ENCODE results near the gene FBXO24.

The FBXO24 gene

DNA sequence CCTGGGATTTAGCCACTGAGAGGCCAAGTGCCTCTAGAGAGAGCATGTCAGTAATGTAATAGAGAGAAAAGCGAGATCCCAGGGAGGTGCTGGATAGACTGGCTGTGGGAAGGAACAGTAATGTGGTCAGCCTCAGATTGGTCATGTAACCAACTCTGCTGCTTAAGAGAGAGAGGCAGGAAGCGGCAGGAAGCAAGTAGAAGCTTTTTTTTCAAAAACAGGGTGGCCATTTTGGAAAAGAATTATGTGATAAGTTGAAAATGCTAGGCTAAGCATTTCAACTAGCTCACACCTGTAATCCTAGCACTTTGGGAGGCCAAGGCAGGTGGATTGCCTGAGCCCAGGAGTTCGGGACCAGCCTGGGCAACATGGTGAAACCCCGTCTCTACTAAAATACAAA, 12.3 kb downstream of the FBXO24 start:
- DNase-seq, result peak; percentile 53

DNA sequence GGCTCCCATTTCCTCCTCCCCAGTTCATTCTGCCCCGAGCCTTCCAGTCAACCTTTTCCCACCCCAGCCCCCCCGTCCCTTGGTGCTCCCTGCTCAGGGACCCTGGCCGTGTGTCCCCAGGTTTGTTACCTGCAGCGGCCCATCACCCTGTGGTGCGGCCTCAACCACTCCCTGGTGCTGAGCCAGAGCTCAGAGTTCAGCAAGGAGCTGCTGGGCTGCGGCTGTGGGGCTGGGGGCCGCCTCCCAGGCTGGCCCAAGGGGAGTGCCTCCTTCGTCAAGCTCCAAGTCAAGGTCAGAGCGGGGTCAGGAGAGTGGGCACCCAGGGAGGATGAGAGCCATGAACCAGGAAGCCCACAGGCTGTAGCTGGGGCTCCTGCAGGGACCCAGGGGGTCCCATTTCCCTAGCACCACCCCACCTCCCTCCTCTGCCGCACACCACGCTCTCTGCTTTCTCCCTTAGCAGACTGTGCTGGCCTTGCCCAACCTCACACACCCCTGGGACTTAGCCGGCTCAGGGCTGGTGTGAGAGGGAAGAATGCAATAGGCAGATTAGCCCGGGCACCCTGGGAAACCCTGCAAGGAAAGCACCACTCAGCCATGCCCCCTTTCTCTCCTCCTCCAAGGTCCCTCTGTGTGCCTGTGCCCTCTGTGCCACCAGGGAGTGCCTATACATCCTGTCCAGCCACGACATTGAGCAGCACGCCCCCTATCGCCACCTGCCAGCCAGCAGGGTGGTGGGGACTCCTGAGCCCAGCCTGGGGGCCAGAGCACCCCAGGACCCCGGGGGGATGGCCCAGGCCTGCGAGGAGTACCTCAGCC, 14.0 kb downstream of the FBXO24 start:
- no peak for DNase-seq

DNA sequence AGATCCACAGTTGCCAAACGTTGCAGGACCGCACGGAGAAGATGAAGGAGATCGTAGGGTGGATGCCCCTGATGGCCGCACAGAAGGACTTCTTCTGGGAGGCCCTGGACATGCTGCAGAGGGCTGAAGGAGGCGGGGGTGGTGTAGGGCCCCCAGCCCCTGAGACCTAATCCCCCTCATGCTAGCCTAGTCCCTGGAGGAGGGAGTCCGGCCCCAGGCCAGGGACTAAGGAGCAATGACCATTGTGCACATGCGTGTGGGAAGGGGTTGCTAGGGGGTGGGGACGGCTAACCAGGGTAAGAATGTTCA, 14.6 kb downstream of the FBXO24 start:
- DNase-seq, result no peak

GRCh38 chr7:100602889-100603725, 17.0 kb downstream of the FBXO24 start:
- no peak for DNase-seq

DNA sequence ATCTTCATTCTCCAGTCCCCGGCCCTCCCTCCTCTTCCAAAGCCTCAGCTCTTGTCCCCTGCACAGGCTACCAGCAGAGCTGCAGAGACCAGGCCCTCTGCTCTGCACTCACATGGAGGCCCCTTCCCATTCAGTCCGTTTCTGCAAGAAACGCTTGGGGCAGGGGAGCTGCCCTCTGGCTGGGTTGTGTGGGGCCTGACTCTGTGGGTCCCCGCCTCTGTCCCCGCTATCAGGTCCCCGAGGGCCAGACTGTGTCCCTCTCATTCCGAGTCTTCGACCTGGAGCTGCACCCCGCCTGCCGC, 17.5 kb downstream of the FBXO24 start:
- DNase-seq, result no peak

GRCh38 chr7:100604028-100604975, 18.2 kb downstream of the FBXO24 start:
- peak; percentile 65 for DNase-seq

DNA sequence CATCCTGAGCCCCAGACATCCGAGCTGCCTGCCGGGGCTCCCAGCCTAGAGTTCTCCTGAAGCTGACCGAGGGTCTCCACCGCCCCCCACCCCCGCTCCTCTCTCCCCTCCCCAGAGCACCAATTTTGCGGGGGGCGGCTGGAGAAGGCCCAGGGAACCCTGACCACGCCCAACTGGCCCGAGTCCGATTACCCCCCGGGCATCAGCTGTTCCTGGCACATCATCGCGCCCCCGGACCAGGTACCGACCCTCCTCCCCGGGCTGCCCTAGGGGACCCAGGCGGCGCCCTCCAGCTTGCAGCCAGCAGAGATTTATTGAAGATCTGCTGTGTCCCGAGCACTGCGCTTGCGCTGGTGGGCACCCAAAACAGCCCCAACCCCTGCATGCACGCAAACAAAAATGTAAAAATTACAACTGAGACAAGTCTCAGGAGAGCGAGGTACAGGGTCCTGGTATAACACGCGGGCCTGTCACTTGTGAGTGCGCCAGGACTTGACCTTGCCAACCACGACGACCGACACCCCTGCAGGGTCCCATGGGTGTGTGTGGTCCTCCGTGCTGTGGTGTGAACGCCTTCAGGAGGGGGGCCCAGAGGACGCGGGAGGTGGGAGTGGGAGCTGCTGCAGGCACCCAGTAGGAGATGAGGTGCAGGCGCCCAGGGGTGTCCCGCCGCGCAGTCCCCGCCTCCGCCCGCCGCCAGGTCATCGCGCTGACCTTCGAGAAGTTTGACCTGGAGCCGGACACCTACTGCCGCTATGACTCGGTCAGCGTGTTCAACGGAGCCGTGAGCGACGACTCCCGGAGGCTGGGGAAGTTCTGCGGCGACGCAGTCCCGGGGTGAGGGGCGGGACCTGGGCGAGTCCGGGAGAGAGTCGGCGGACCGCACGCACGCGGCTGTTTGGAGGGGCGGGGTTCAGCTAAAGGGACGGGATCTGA, 19.1 kb downstream of the FBXO24 start:
- DNase-seq, result no peak

DNA sequence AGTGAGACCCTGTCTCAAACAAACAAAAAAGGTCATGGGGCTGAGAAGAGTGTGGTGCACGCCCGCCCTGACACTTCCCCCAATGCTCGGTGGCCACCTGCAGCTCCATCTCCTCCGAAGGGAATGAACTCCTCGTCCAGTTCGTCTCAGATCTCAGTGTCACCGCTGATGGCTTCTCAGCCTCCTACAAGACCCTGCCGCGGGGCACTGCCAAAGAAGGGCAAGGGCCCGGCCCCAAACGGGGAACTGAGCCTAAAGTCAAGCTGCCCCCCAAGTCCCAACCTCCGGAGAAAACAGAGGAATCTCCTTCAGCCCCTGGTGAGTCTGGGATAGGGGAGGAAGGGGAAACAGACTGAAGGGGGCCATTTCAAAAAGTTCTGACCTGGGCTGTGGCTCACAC, 20.2 kb downstream of the FBXO24 start:
- DNase-seq, result no peak

- DNase-seq, result no peak
Measured at GRCh38 chr7:100607111-100607510, 21.0 kb downstream of the FBXO24 start.

- DNase-seq, result no peak
Measured at GRCh38 chr7:100609958-100610357, 23.8 kb downstream of the FBXO24 start.

DNA sequence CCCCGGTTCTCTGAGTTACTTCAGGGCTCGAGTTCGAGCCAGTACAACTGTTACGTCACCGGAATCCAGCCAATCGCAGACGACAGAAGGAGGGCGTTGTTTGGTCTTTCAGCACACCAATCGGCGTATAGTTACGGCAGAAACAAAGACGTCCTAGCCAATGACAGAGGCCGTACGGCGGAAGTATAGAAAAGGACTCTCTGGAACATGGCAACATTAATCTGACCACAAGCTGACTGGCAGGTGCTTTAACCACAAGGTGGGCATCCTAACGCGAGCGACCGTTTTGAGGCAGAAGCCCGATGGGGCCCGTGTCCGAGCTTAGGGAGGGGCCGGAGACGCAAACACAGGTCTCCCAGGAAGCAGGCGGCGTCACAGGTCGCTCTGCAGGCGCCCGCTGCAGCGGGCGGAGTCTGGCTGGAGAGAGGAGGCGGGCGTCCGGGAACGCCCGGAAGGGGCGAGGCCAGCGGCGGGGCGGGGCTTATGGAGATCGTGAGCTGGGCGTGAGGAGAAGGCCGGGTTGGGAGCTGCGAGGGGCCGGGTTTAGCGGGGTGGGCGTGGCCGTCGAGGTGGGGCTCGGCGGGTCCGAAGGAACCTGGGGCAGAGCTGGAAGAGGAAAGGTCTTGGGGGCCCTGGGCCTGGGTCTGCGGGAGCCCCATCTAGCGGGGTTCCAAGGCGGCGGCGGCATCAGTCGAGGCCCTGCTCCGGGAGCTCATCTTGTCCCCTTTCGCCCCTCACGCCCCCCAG, 26.0 kb downstream of the FBXO24 start, which contains the start of gene MOSPD3:
Gene MOSPD3 (plus strand): TSS at position 558 of the 747 bp plus-strand sequence. CDS start 252 bp downstream, outside the sequence.
- DNase-seq, result peak; percentile 95

GRCh38 chr7:100612730-100613390, 26.7 kb downstream of the FBXO24 start:
- no peak for DNase-seq

GRCh38 chr7:100613412-100614175, 27.5 kb downstream of the FBXO24 start:
- no peak for DNase-seq

GRCh38 chr7:100614308-100614861, 28.3 kb downstream of the FBXO24 start:
- DNase-seq, result no peak

DNA sequence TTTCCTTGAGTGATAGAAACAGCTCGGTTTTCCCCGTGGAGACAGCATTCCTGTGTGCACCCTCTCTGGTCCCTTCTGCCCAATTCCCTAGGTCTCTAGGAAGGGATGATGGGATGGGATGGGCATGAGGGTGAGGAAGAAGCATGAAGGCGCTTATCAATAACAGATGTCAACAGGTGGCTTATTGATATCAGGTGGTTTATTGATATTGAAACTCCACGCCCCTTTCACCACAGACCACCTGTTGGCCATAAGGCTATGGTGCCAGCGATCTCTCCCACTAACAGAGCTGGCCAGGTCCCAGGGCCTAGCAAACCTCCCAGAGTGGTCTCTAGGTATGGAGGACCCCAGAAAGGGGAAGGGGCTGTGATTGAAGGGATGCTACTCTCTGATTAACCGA, 34.1 kb downstream of the FBXO24 start:
- DNase-seq, result no peak

DNA sequence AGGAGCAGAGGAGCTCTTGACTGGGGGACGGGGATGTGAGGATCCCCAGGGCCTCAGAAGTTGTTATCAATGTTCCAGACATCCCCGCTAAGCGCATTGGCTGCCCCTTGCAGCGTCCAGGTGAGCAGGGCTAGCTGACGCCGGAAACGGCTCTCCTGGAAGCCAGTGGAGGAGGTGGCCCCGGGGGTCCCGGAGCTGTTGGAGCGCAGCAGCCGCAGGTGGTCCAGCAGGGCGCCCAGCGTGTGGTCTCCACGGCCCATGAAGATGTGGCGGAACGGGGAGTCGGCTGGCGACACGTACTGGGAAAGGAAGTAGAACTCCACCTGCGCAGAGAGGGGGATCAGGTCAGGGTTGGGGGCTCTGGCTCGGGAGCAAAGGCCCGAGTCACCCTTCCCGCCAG, 34.7 kb downstream of the FBXO24 start:
- DNase-seq, result no peak

DNA sequence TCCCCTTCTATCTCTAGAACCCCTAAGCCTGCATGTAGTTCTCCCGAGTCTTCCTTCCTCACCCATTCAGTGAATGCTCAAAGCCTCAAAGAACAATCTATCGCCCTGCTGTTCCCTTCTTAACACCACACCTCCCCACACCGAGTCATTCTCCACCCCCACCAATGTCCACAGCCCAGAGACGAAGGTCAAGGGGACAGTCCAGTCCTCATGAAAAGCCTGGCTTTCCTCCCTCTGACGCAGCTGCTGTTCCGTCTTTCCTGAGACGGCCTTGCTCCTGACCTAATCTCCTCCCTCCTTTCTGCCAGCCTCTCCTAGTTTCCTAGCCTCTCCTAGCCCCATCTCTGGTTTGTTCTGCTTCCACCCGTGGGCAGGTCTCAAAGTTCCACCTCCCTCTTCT, 35.4 kb downstream of the FBXO24 start:
- DNase-seq, result no peak

DNA sequence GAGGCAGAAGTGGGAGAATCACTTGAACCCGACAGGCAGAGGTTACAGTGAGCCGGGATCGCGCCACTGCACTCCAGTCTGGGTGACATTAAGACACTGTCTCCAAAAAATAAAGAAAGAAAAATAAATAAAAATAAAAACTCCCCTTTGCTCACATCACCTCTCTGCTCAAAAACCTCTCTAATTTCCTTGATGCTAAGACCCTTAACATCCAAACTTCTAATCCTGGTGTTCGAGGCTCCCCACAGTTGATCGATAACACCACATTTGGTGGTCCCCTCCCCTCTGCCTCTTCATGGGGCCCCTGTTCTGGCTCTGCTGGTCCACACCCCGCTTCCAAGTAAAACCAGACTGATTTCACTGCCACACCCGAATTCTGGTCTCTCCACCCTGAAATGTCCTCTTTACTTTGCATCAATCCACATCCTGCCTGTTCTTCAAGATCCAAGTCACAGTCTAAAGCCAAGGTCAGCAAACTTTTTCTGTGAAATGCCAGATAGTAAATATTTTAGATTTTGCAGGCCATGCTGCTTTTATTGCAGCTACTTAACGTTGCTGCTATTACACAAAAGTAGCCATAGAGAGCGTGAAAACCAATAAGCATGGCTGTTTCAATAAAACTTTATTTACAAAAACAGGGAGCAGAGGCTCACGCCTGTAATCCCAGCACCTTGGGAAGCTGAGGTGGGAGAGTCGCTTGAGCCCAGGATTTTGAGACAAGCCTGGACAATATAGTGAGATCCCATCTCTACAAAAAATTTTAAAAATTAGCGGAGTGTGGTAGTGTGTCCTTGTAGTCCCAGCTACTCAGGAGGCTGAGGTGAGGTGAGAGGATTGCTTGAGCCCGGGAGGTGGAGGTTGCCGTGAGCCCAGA, 38.1 kb downstream of the FBXO24 start:
- no peak for DNase-seq

- DNase-seq, result no peak
Measured at GRCh38 chr7:100626055-100626454, 39.9 kb downstream of the FBXO24 start.
